H9 (cell line): ENCODE results near the gene FHIT. TPM values are rescaled to one million over a fixed set of nuclear protein-coding genes. Genes with fewer than 3 reads are reported as not detected.

ENCODE experiments used
- DNase-seq: peaks from one replicate; pipeline ENCODE4 v3.0.0-alpha.2; 2017
- H2AFZ ChIP-seq: one replicate; pipeline ENCODE4 v1.6.1; 2013; ENCODE audit warnings: mild to moderate bottlenecking, low read length, control low read depth, moderate library complexity
- H2AK5ac ChIP-seq: 2 replicates; pipeline ENCODE4 v1.6.1; 2013; ENCODE audit warnings: low read length, control low read depth, mixed read lengths; ENCODE audit not compliant: insufficient read length
- H2BK120ac ChIP-seq: one replicate; pipeline ENCODE4 v1.6.1; 2013; ENCODE audit warnings: low read depth, mild to moderate bottlenecking, low read length, control low read depth, inconsistent platforms; ENCODE audit not compliant: poor library complexity, severe bottlenecking
- H2BK12ac ChIP-seq: 2 replicates; pipeline ENCODE4 v1.6.1; 2013; ENCODE audit warnings: low read length, control low read depth, mixed read lengths, low read depth; ENCODE audit not compliant: insufficient read length
- H2BK15ac ChIP-seq: 2 replicates; pipeline ENCODE4 v1.6.1; 2013; ENCODE audit warnings: low read depth, low read length, control low read depth
- H2BK20ac ChIP-seq: one replicate; pipeline ENCODE4 v1.6.1; 2013; ENCODE audit warnings: low read depth, mild to moderate bottlenecking, low read length, control low read depth, inconsistent platforms; ENCODE audit not compliant: poor library complexity, severe bottlenecking
- H2BK5ac ChIP-seq: 2 replicates; pipeline ENCODE4 v1.6.1; 2013; ENCODE audit warnings: low read length, control low read depth, mixed read lengths; ENCODE audit not compliant: insufficient read length
- H3K14ac ChIP-seq: 2 replicates; pipeline ENCODE4 v1.6.1; 2013; ENCODE audit warnings: low read length, control low read depth; ENCODE audit not compliant: insufficient read depth
- H3K18ac ChIP-seq: 2 replicates; pipeline ENCODE4 v1.6.1; 2013; ENCODE audit warnings: low read depth, mild to moderate bottlenecking, mixed read lengths, low read length, control low read depth; ENCODE audit not compliant: insufficient read length
- H3K23ac ChIP-seq: 2 replicates; pipeline ENCODE4 v1.6.1; 2013; ENCODE audit warnings: low read length, control low read depth, mixed read lengths, low read depth; ENCODE audit not compliant: insufficient read length
- H3K23me2 ChIP-seq: 2 replicates; pipeline ENCODE4 v1.6.1; 2013; ENCODE audit warnings: low read depth, mild to moderate bottlenecking, mixed read lengths, low read length, control low read depth; ENCODE audit not compliant: insufficient read length, poor library complexity, severe bottlenecking
- H3K27ac ChIP-seq: 2 replicates; pipeline ENCODE4 v1.5.1; 2013; ENCODE audit warnings: low read length, control low read depth, mixed read lengths, low read depth; ENCODE audit not compliant: insufficient read length
- H3K27me3 ChIP-seq: 2 replicates; pipeline ENCODE4 v1.6.1; 2013; ENCODE audit warnings: low read length, control low read depth, inconsistent platforms; ENCODE audit not compliant: insufficient read depth
- H3K4ac ChIP-seq: 2 replicates; pipeline ENCODE4 v1.6.1; 2013; ENCODE audit warnings: low read depth, mild to moderate bottlenecking, control low read depth, inconsistent platforms, low read length, moderate library complexity
- H3K4me1 ChIP-seq: 2 replicates; pipeline ENCODE4 v1.6.1; 2013; ENCODE audit warnings: low read length, control low read depth, inconsistent platforms; ENCODE audit not compliant: insufficient read depth
- H3K4me2 ChIP-seq: 2 replicates; pipeline ENCODE4 v1.6.1; 2013; ENCODE audit warnings: low read length, control low read depth, mixed read lengths; ENCODE audit not compliant: insufficient read length, insufficient read depth
- H3K56ac ChIP-seq: 2 replicates; pipeline ENCODE4 v1.6.1; 2013; ENCODE audit warnings: low read depth, mild to moderate bottlenecking, mixed read lengths, low read length, control low read depth; ENCODE audit not compliant: insufficient read length
- H3K79me1 ChIP-seq: 2 replicates; pipeline ENCODE4 v1.6.1; 2013; ENCODE audit warnings: low read depth, mild to moderate bottlenecking, moderate library complexity, low read length, control low read depth, inconsistent platforms; ENCODE audit not compliant: insufficient read depth, poor library complexity, severe bottlenecking
- H3K79me2 ChIP-seq: 2 replicates; pipeline ENCODE4 v1.6.1; 2013; ENCODE audit warnings: low read length, control low read depth, inconsistent platforms; ENCODE audit not compliant: insufficient read depth
- H3K9ac ChIP-seq: 2 replicates; pipeline ENCODE4 v1.6.1; 2013; ENCODE audit warnings: low read length, control low read depth, mixed read lengths; ENCODE audit not compliant: insufficient read length; ENCODE audit errors: extremely low read depth
- H3K9me3 ChIP-seq: one replicate; pipeline ENCODE4 v1.6.1; 2013; ENCODE audit warnings: low read depth, low read length, inconsistent platforms; ENCODE audit not compliant: control insufficient read depth
- H3T11ph ChIP-seq: one replicate; pipeline ENCODE4 v1.6.1; 2013; ENCODE audit warnings: mild to moderate bottlenecking, low read length, control low read depth, inconsistent platforms
- H4K20me1 ChIP-seq: one replicate; pipeline ENCODE4 v1.6.1; 2013; ENCODE audit not compliant: control insufficient read depth, insufficient read length, insufficient read depth
- H4K5ac ChIP-seq: 2 replicates; pipeline ENCODE4 v1.6.1; 2013; ENCODE audit warnings: low read depth, mild to moderate bottlenecking, mixed read lengths, low read length, control low read depth; ENCODE audit not compliant: insufficient read length
- H4K8ac ChIP-seq: replicated peaks from 2 replicates; pipeline ENCODE4 v1.6.1; 2013; ENCODE audit warnings: low read length, control low read depth, mixed read lengths, low read depth; ENCODE audit not compliant: insufficient read length
- H4K91ac ChIP-seq: 2 replicates; pipeline ENCODE4 v1.6.1; 2013; ENCODE audit warnings: low read depth, mild to moderate bottlenecking, moderate library complexity, mixed read lengths, low read length, control low read depth; ENCODE audit not compliant: insufficient read length
- H3K27ac Mint-ChIP-seq, 3 experiments: 2 replicates in 2 of 3; 3 replicates in 1 of 3; pipeline ENCODE4 v1.8.0; 2020 to 2021; ENCODE audit warnings: mixed read lengths in 3 of 3, mild to moderate bottlenecking in 1 of 3, moderate library complexity in 1 of 3
- H3K27me3 Mint-ChIP-seq: 2 replicates; pipeline ENCODE4 v1.8.0; 2021; ENCODE audit warnings: low read depth, mild to moderate bottlenecking, moderate library complexity, mixed read lengths
- H3K36me3 Mint-ChIP-seq, 3 experiments: 2 replicates in 2 of 3; 3 replicates in 1 of 3; pipeline ENCODE4 v1.8.0; 2020 to 2021; ENCODE audit warnings: low read depth in 3 of 3, mixed read lengths in 3 of 3; ENCODE audit not compliant: insufficient read depth in 1 of 3
- H3K4me1 Mint-ChIP-seq, 2 experiments: 2 replicates each; pipeline ENCODE4 v1.8.0; 2020; ENCODE audit warnings: mixed read lengths in 2 of 2
- H3K4me3 Mint-ChIP-seq, 2 experiments: 2 replicates in 1 of 2; 3 replicates in 1 of 2; pipeline ENCODE4 v1.8.0; 2020 to 2021; ENCODE audit warnings: mild to moderate bottlenecking in 2 of 2, mixed read lengths in 2 of 2, moderate library complexity in 1 of 2
- H3K9me3 Mint-ChIP-seq, 2 experiments: 2 replicates in 1 of 2; 3 replicates in 1 of 2; pipeline ENCODE4 v1.8.0; 2020; ENCODE audit warnings: mild to moderate bottlenecking in 2 of 2, mixed read lengths in 2 of 2, moderate library complexity in 1 of 2
- WGBS: extraction: QIAGEN DNeasy Blood & Tissue Kit; methylation state at CpG from one replicate; pipeline ENCODE4 v1.1.7; 2013; ENCODE audit warnings: missing lambda C conversion rate, low lambda C conversion rate, mixed read lengths; ENCODE audit not compliant: insufficient read length; ENCODE audit errors: extremely low coverage; 5-methylcytosine and 5-hydroxymethylcytosine counted together
- total RNA-seq: library from RNA; stranded (reverse); gene quantifications from 2 replicates; pipeline ENCODE4 v1.2.1, GENCODE V29; 2021
- TF ChIP-seq, protein P1 (sequence below): fragments of 200-600 bp; sonication (generic); conservative IDR thresholded peaks from 3 replicates; pipeline ENCODE4 v1.8.0; 2021; ENCODE audit warnings: antibody characterized with exemption, mild to moderate bottlenecking

Gene FHIT
- total RNA-seq, 1 experiment from 2014 or later, result 3.0 TPM

- no peak overlapping the region for H4K5ac ChIP-seq
- no peak overlapping the region for H3K18ac ChIP-seq
- DNase-seq, result no peak
- no peaks in the 10 kb centered on the region for H3K23me2 ChIP-seq
- H3T11ph ChIP-seq, result no peak overlapping the region
- H2AFZ ChIP-seq, result no peak overlapping the region
- H3K14ac ChIP-seq, result no peak overlapping the region
- no peaks in the 10 kb centered on the region for H3K9me3 ChIP-seq
- H3K4ac ChIP-seq, result no peak overlapping the region
- H2BK120ac ChIP-seq, result no peak overlapping the region
- no peak overlapping the region for H2BK5ac ChIP-seq
- no peak overlapping the region for H2BK12ac ChIP-seq
- WGBS, result no CpG with 5 or more reads among the region's 3 CpGs
- TF ChIP-seq, protein P1, sequence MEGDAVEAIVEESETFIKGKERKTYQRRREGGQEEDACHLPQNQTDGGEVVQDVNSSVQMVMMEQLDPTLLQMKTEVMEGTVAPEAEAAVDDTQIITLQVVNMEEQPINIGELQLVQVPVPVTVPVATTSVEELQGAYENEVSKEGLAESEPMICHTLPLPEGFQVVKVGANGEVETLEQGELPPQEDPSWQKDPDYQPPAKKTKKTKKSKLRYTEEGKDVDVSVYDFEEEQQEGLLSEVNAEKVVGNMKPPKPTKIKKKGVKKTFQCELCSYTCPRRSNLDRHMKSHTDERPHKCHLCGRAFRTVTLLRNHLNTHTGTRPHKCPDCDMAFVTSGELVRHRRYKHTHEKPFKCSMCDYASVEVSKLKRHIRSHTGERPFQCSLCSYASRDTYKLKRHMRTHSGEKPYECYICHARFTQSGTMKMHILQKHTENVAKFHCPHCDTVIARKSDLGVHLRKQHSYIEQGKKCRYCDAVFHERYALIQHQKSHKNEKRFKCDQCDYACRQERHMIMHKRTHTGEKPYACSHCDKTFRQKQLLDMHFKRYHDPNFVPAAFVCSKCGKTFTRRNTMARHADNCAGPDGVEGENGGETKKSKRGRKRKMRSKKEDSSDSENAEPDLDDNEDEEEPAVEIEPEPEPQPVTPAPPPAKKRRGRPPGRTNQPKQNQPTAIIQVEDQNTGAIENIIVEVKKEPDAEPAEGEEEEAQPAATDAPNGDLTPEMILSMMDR, result no peak
- no peak overlapping the region for H3K4me2 ChIP-seq
- no peak overlapping the region for H3K56ac ChIP-seq
- no peak overlapping the region for H3K9ac ChIP-seq
- peaks cover 2 to 10% of the 10 kb centered on the region in 2 experiments; a peak in 3 of 4 replicates for H3K4me1 Mint-ChIP-seq
- no peak overlapping the region for H3K4me3 Mint-ChIP-seq
- H3K27me3 ChIP-seq, result no peaks in the 10 kb centered on the region
- H2AK5ac ChIP-seq, result no peak overlapping the region
- H4K20me1 ChIP-seq, result no peaks in the 10 kb centered on the region
- H3K36me3 Mint-ChIP-seq, result peaks cover 0 to 6% (median 2%) of the 10 kb centered on the region in 3 experiments; a peak in 1 of 7 replicates
- H3K27me3 Mint-ChIP-seq, result no peaks in the 10 kb centered on the region
- H4K91ac ChIP-seq, result no peak overlapping the region
- no peak overlapping the region for H2BK20ac ChIP-seq
- no peaks in the 10 kb centered on the region for H3K4me1 ChIP-seq
- H3K27ac ChIP-seq, result no peak overlapping the region
- H3K79me1 ChIP-seq, result no peaks in the 10 kb centered on the region
- H3K79me2 ChIP-seq, result no peaks in the 10 kb centered on the region
- no peak overlapping the region for H3K23ac ChIP-seq
- H3K27ac Mint-ChIP-seq, result no peak overlapping the region
- no peak overlapping the region for H2BK15ac ChIP-seq
- H3K9me3 Mint-ChIP-seq, result no peaks in the 10 kb centered on the region
- H4K8ac ChIP-seq, result no peak overlapping the region
Measured at GRCh38 chr3:60703956-60704736, 547.1 kb downstream of the FHIT start.
